CD14-positive monocyte (primary cell): Measurements from ENCODE around the gene MRPL32. TPM values are rescaled to one million over a fixed set of nuclear protein-coding genes. Genes with fewer than 3 reads are reported as not detected.
A peak's percentile ranks its signal among the peaks of the same experiment; 100 is the strongest.
"Not testable (repeated sequence)": the region's sequence is repeated elsewhere in the genome, so short reads cannot be mapped to it uniquely, and the experiment has no call there.

ENCODE experiments used
- DNase-seq, 3 donors: peaks; one replicate each; pipeline ENCODE4 v3.0.0-alpha.2; 2011 to 2022
- H2AFZ ChIP-seq: 2 replicates; pipeline ENCODE4 v1.6.0; 2012; ENCODE audit warnings: mild to moderate bottlenecking, low read depth, low read length, inconsistent platforms; ENCODE audit not compliant: insufficient read depth, poor library complexity, severe bottlenecking
- H3K27ac ChIP-seq, 2 donors: 1 replicate in 1 of 2; 2 replicates in 1 of 2; pipeline ENCODE4 v1.5.1; 2012 to 2013; ENCODE audit warnings: low read length in 2 of 2, control low read depth in 1 of 2, inconsistent platforms in 1 of 2, low read depth in 1 of 2, mild to moderate bottlenecking in 1 of 2
- H3K27me3 ChIP-seq, 2 donors: one replicate each; pipeline versions ENCODE4 v1.6.0 to v1.6.1; 2011 to 2013; ENCODE audit warnings: low read length in 2 of 2; ENCODE audit not compliant: control insufficient read depth in 2 of 2, insufficient read depth in 2 of 2
- H3K36me3 ChIP-seq, 2 donors: replicated peaks in 1 of 2; 1 replicate in 1 of 2; 2 replicates in 1 of 2; pipeline versions ENCODE4 v1.5.1 to v1.6.1; 2012 to 2013; ENCODE audit warnings: low read length in 2 of 2, control low read depth in 1 of 2, inconsistent platforms in 1 of 2, mild to moderate bottlenecking in 1 of 2; ENCODE audit not compliant: insufficient read depth in 2 of 2, control insufficient read depth in 1 of 2
- H3K4me1 ChIP-seq, 2 donors: 1 replicate in 1 of 2; 2 replicates in 1 of 2; pipeline versions ENCODE4 v1.5.1 to v1.6.1; 2012 to 2013; ENCODE audit warnings: low read length in 2 of 2, control low read depth in 1 of 2, inconsistent platforms in 1 of 2, mild to moderate bottlenecking in 1 of 2, moderate library complexity in 1 of 2; ENCODE audit not compliant: insufficient read depth in 2 of 2, control insufficient read depth in 1 of 2
- H3K4me2 ChIP-seq: replicated peaks from 2 replicates; pipeline ENCODE3; 2012; ENCODE audit warnings: low read length, moderate library complexity, mild to moderate bottlenecking; ENCODE audit not compliant: poor library complexity, severe bottlenecking; ENCODE audit errors: extremely low read depth
- H3K4me3 ChIP-seq, 3 experiments: fragments of 200-600 bp in 1 of 3; sonication (generic) in 1 of 3; replicated peaks in 1 of 3; 1 replicate in 2 of 3; 2 replicates in 1 of 3; pipeline ENCODE4 v1.5.1; 2011 to 2013; ENCODE audit warnings: low read length in 3 of 3, mild to moderate bottlenecking in 3 of 3, control low read depth in 2 of 3, low read depth in 2 of 3, inconsistent platforms in 1 of 3, moderate library complexity in 1 of 3
- H3K79me2 ChIP-seq: 2 replicates; pipeline ENCODE4 v1.6.0; 2012; ENCODE audit warnings: mild to moderate bottlenecking, control low read depth, inconsistent platforms, low read length, moderate library complexity; ENCODE audit not compliant: insufficient read depth
- H3K9ac ChIP-seq: 2 replicates; pipeline ENCODE4 v1.6.0; 2017; ENCODE audit warnings: low read length, mild to moderate bottlenecking; ENCODE audit not compliant: insufficient read depth, poor library complexity, severe bottlenecking
- H3K9me3 ChIP-seq, 2 donors: replicated peaks in 1 of 2; 1 replicate in 1 of 2; 2 replicates in 1 of 2; pipeline versions ENCODE4 v1.5.1 to v1.6.1; 2012 to 2013; ENCODE audit warnings: low read length in 2 of 2, control low read depth in 1 of 2; ENCODE audit not compliant: control insufficient read depth in 1 of 2, insufficient read depth in 1 of 2
- H4K20me1 ChIP-seq: 2 replicates; pipeline ENCODE4 v1.6.0; 2012; ENCODE audit warnings: mild to moderate bottlenecking, low read length, control low read depth, moderate library complexity; ENCODE audit not compliant: insufficient read depth
- H3K27ac Mint-ChIP-seq, 7 donors: one replicate each; pipeline ENCODE4 v1.8.0; 2020; ENCODE audit warnings: mild to moderate bottlenecking in 7 of 7, mixed read lengths in 7 of 7, moderate library complexity in 6 of 7, inconsistent platforms in 2 of 7
- H3K27me3 Mint-ChIP-seq, 3 donors: one replicate each; pipeline ENCODE4 v1.8.0; 2021 to 2022; ENCODE audit warnings: low read depth in 3 of 3, mild to moderate bottlenecking in 3 of 3, mixed read lengths in 3 of 3, moderate library complexity in 3 of 3, inconsistent platforms in 1 of 3
- H3K36me3 Mint-ChIP-seq, 2 donors: one replicate each; pipeline ENCODE4 v1.8.0; 2020; ENCODE audit warnings: mixed read lengths in 2 of 2, inconsistent platforms in 1 of 2, mild to moderate bottlenecking in 1 of 2
- H3K4me1 Mint-ChIP-seq: one replicate; pipeline ENCODE4 v1.8.0; 2020; ENCODE audit warnings: mild to moderate bottlenecking, mixed read lengths
- H3K4me3 Mint-ChIP-seq, 2 donors: one replicate each; pipeline ENCODE4 v1.8.0; 2020; ENCODE audit warnings: mild to moderate bottlenecking in 2 of 2, mixed read lengths in 2 of 2, moderate library complexity in 1 of 2
- H3K9me3 Mint-ChIP-seq, 7 donors: one replicate each; pipeline ENCODE4 v1.8.0; 2020 to 2022; ENCODE audit warnings: mixed read lengths in 7 of 7, mild to moderate bottlenecking in 6 of 7, moderate library complexity in 6 of 7, inconsistent platforms in 2 of 7
- CTCF ChIP-seq: fragments of 200-600 bp; IDR thresholded peaks from one replicate; pipeline ENCODE4 v1.8.0; 2022; ENCODE audit warnings: antibody characterized with exemption, mild to moderate bottlenecking
- WGBS: methylation state at CpG from one replicate; pipeline ENCODE4 v1.1.5; 2013; ENCODE audit warnings: missing lambda C conversion rate; ENCODE audit not compliant: insufficient coverage; 5-methylcytosine and 5-hydroxymethylcytosine counted together
- intact Hi-C, 2 donors: fragments of 100-400 bp; cut with micrococcal nuclease; formaldehyde crosslinking; loops; one replicate each; pipeline versions ENCODE4 v1.15.0 to v1.15.1; 2023
- polyA minus RNA-seq: library from RNA; depleted of rRNA, polyadenylated mRNA; stranded (reverse); fragments of >200 nt; gene quantifications from 2 replicates; pipeline ENCODE4 v1.2.3, GENCODE V29; 2012
- polyA plus RNA-seq, 3 donors: library from polyadenylated mRNA; depleted of rRNA in 1 of 3; unstranded in 2 of 3; stranded (reverse) in 1 of 3; fragments of 300-500 nt in 2 of 3; fragments of >200 nt in 1 of 3; fragmentation: Illumina TruSeq in 2 of 3; gene quantifications; 1 replicate in 2 of 3; 2 replicates in 1 of 3; pipeline ENCODE4 v1.2.3, GENCODE V29; 2012 to 2021
- total RNA-seq, 12 experiments: library from RNA in 1 of 12; stranded (reverse) in 1 of 12; fragments of 120-200 nt in 1 of 12; gene quantifications; one replicate each; pipeline ENCODE4 v1.2.4 and lab custom pipeline; 2013 to 2026; ENCODE audit warnings: mixed read lengths in 6 of 12, inconsistent platforms in 1 of 12

MRPL32 gene
- total RNA-seq (2013), result 37.5 TPM
- polyA plus RNA-seq (10 to 100 TPM; 23.4 to 49.6 (median 39.5) TPM), polyA minus RNA-seq (11.6 and 17.3 TPM in 2 replicates), total RNA-seq (lab: John Stamatoyannopoulos, UW) (6.8 to 21.2 (median 13.2) reads per million in 11 experiments)

- H3K36me3 Mint-ChIP-seq, result peaks cover 17 to 19% of the 10 kb centered on the region in 2 donors
- peak within 1 kb of the TSS; percentile 90 to 100 (median 98) for H3K4me3 ChIP-seq
- no peaks in the 10 kb centered on the region for H3K27me3 Mint-ChIP-seq
- peak within 1 kb of the TSS; percentile 79 to 94 for H3K27ac ChIP-seq
- peaks cover 26 to 42% of the 10 kb centered on the region in 2 donors for H3K4me1 ChIP-seq
- no peaks in the 10 kb centered on the region for H3K9me3 ChIP-seq
- peak within 1 kb of the TSS; percentile 92 for H3K4me2 ChIP-seq
- peak within 1 kb of the TSS; percentile 99 to 100 for H3K4me3 Mint-ChIP-seq
- H3K4me1 Mint-ChIP-seq, result peaks cover 51% of the 10 kb centered on the region
- H3K36me3 ChIP-seq, result peaks cover 20 to 21% of the 10 kb centered on the region in 2 donors
- TF ChIP-seq CTCF, result no peak
- peak within 1 kb of the TSS; percentile 91 for H3K9ac ChIP-seq
- DNase-seq, result peak; percentile 94 to 98 (median 95)
- peak within 1 kb of the TSS; percentile 92 to 99 (median 97) for H3K27ac Mint-ChIP-seq
- peaks cover 0 to 3% (median 0%) of the 10 kb centered on the region in 7 donors for H3K9me3 Mint-ChIP-seq
- no peaks in the 10 kb centered on the region for H3K27me3 ChIP-seq
- H2AFZ ChIP-seq, result peak within 1 kb of the TSS; percentile 88
- peaks cover 73% of the 10 kb centered on the region for H3K79me2 ChIP-seq
- H4K20me1 ChIP-seq, result peaks cover 29% of the 10 kb centered on the region
- intact Hi-C loops, result loop anchor here (2.0 kb wide), 2 partner anchors 19 to 21 kb away; partner anchors contain the start of gene C7orf25 (in 1 of the 2)
- 0% methylated on average over 41 of the region's 56 CpGs for WGBS
Measured at GRCh38 chr7:42931834-42932651, at the start of gene MRPL32, which contains the start of gene PSMA2. Gene MRPL32 (plus strand): TSS chr7:42932376. CDS start chr7:42932387, 11 bp downstream. Gene PSMA2 (minus strand): TSS chr7:42932174. CDS start chr7:42932158, 16 bp downstream.

- Histone ChIP-seq H3K4me2 (no peak overlapping the region), H3K27me3 (no peaks in the 10 kb centered on the region), H3K79me2 (no peaks in the 10 kb centered on the region), H4K20me1 (no peaks in the 10 kb centered on the region), H3K36me3 (no peaks in the 10 kb centered on the region), H3K27ac (no peak overlapping the region), H3K9me3 (no peaks in the 10 kb centered on the region), H3K9ac (no peak overlapping the region), H3K4me3 (no peak overlapping the region), H2AFZ (no peak overlapping the region), H3K4me1 (peaks cover 21 to 24% of the 10 kb centered on the region in 2 donors)
- H3K4me1 Mint-ChIP-seq, result peaks cover 24% of the 10 kb centered on the region
- peaks cover 0 to 2% (median 0%) of the 10 kb centered on the region in 7 donors for H3K9me3 Mint-ChIP-seq
- no peaks in the 10 kb centered on the region for H3K36me3 Mint-ChIP-seq
- H3K27me3 Mint-ChIP-seq, result peaks cover 0 to 3% (median 2%) of the 10 kb centered on the region in 3 donors
- H3K27ac Mint-ChIP-seq, result no peak overlapping the region
- DNase-seq, result no peak
- intact Hi-C loops, result no loop called here
- no peak for TF ChIP-seq CTCF
- WGBS, result 87% methylated on average over 6 of the region's 6 CpGs
- H3K4me3 Mint-ChIP-seq, result no peak overlapping the region
Measured at GRCh38 chr7:42883950-42884349, 48.2 kb upstream of the MRPL32 start.

- peaks cover 28% of the 10 kb centered on the region for H3K4me1 Mint-ChIP-seq
- not testable (repeated sequence) for H3K4me3 ChIP-seq, DNase-seq
Measured at GRCh38 chr7:42885183-42885582, 47.0 kb upstream of the MRPL32 start.

More at GRCh38 chr7:42885183-42885582, 47.0 kb upstream of the MRPL32 start:
- H3K36me3 ChIP-seq, H3K36me3 Mint-ChIP-seq, intact Hi-C loops, H2AFZ ChIP-seq, H3K9me3 ChIP-seq, H3K4me2 ChIP-seq, H3K27me3 ChIP-seq, H3K9me3 Mint-ChIP-seq, H3K27ac ChIP-seq, H3K27me3 Mint-ChIP-seq, H3K4me3 Mint-ChIP-seq, H3K9ac ChIP-seq, H3K79me2 ChIP-seq, H3K27ac Mint-ChIP-seq, H4K20me1 ChIP-seq: not testable (repeated sequence)
- H3K4me1 ChIP-seq, result peaks cover 29% of the 10 kb centered on the region in 2 donors
- 94% methylated on average over 3 of the region's 8 CpGs for WGBS
